PC-3 (cell line): Measurements from ENCODE around the gene NRIP1. TPM values are rescaled to one million over a fixed set of nuclear protein-coding genes. Genes with fewer than 3 reads are reported as not detected.

Source experiments
- ATAC-seq: fragments of 200-7000 bp; cut with Tn5 transposase; 2 replicates; pipeline ENCODE4 v1.9.1; 2020; ENCODE audit warnings: mild to moderate bottlenecking, moderate library complexity
- BruUV-seq: library from RNA; stranded (reverse); fragments of 400-500 nt; replicated peaks from 2 replicates; lab custom pipeline; 2021; lab: Mats Ljungman, UMichigan
- CTCF ChIA-PET: fragments of 300-600 bp; sonication (Branson Sonifier 250); formaldehyde crosslinking; loops from one replicate; lab custom pipeline; 2022; ENCODE audit warnings: antibody characterized with exemption; lab: Charles Lee
- POLR2A ChIA-PET: fragments of 300-600 bp; sonication (Branson Sonifier 250); formaldehyde crosslinking; loops from one replicate; lab custom pipeline; 2022; ENCODE audit warnings: antibody characterized with exemption; ENCODE audit not compliant: unreplicated experiment; lab: Charles Lee
- DNase-seq: peaks from one replicate; pipeline ENCODE4 v3.0.0-alpha.2; 2015
- H2AFZ ChIP-seq: fragments of 300-600 bp; sonication (generic); 2 replicates; pipeline ENCODE4 v1.6.0; 2016; ENCODE audit warnings: antibody characterized with exemption, low read length
- H3F3A ChIP-seq: fragments of 300-600 bp; sonication (generic); one replicate; pipeline ENCODE4 v1.6.0; 2017; ENCODE audit warnings: antibody characterized with exemption, low read length, control low read depth, mild to moderate bottlenecking; ENCODE audit not compliant: unreplicated experiment
- H3K27ac ChIP-seq: fragments of 300-600 bp; sonication (generic); 2 replicates; pipeline ENCODE4 v1.5.1; 2016; ENCODE audit warnings: mild to moderate bottlenecking, low read length
- H3K27me3 ChIP-seq: fragments of 300-600 bp; sonication (generic); 2 replicates; pipeline ENCODE4 v1.6.1; 2016; ENCODE audit warnings: low read length, mixed read lengths
- H3K36me3 ChIP-seq: fragments of 300-600 bp; sonication (generic); 2 replicates; pipeline ENCODE4 v1.6.1; 2016; ENCODE audit warnings: low read depth, mixed run types, low read length, mixed read lengths
- H3K4me1 ChIP-seq: fragments of 300-600 bp; sonication (generic); 2 replicates; pipeline ENCODE4 v1.5.1; 2016; ENCODE audit warnings: low read length; ENCODE audit not compliant: insufficient read depth
- H3K4me2 ChIP-seq: fragments of 300-600 bp; sonication (generic); 2 replicates; pipeline ENCODE4 v1.6.0; 2016; ENCODE audit warnings: low read length
- H3K4me3 ChIP-seq: fragments of 300-600 bp; sonication (generic); 2 replicates; pipeline ENCODE4 v1.5.1; 2016; ENCODE audit warnings: mild to moderate bottlenecking, low read length, mixed read lengths
- H3K79me2 ChIP-seq: fragments of 300-600 bp; sonication (generic); 2 replicates; pipeline ENCODE4 v1.6.1; 2017; ENCODE audit warnings: low read length, mixed read lengths
- H3K9ac ChIP-seq: fragments of 300-600 bp; sonication (generic); 2 replicates; pipeline ENCODE4 v1.6.0; 2016; ENCODE audit warnings: mild to moderate bottlenecking, low read length
- H3K9me2 ChIP-seq: fragments of 300-600 bp; sonication (generic); replicated peaks from 2 replicates; pipeline ENCODE4 v1.6.1; 2016; ENCODE audit warnings: mixed run types, low read length, mixed read lengths
- H3K9me3 ChIP-seq: fragments of 300-600 bp; sonication (generic); 2 replicates; pipeline ENCODE4 v1.6.1; 2016; ENCODE audit warnings: low read length, mixed read lengths
- H4K20me1 ChIP-seq: fragments of 300-600 bp; sonication (generic); 2 replicates; pipeline ENCODE4 v1.6.1; 2016; ENCODE audit warnings: low read length, mixed read lengths
- CTCF ChIP-seq: fragments of 300-600 bp; sonication (generic); conservative IDR thresholded peaks from 2 replicates; pipeline ENCODE4 v1.5.1; 2017; ENCODE audit warnings: antibody characterized with exemption, low read depth, mild to moderate bottlenecking, low read length
- EZH2 ChIP-seq: fragments of 300-600 bp; sonication (generic); IDR thresholded peaks from one replicate; pipeline ENCODE4 v1.6.1; 2017; ENCODE audit warnings: antibody characterized with exemption, mild to moderate bottlenecking, low read length; ENCODE audit not compliant: unreplicated experiment
- EZH2phosphoT487 ChIP-seq: fragments of 300-600 bp; sonication (generic); IDR thresholded peaks from 2 replicates; pipeline ENCODE4 v1.6.1; 2018; ENCODE audit warnings: mild to moderate bottlenecking, antibody characterized with exemption, low read length, borderline replicate concordance
- intact Hi-C: fragments of 100-400 bp; cut with micrococcal nuclease; formaldehyde crosslinking; loops from 2 replicates; pipeline ENCODE4 v1.9.0; 2023
- total RNA-seq: library from RNA; depleted of rRNA; stranded (reverse); fragments of >200 nt; gene quantifications from 2 replicates; pipeline ENCODE4 v1.2.3, GENCODE V29; 2014

Gene NRIP1
- total RNA-seq, 1 experiment from 2014 or later: 69.2 TPM

- H3K9ac ChIP-seq: peak overlapping the region; percentile 47
- H3K4me2 ChIP-seq: peak overlapping the region; percentile 71
- peaks cover 51% of the 10 kb centered on the region for H3K4me1 ChIP-seq
- TF ChIP-seq CTCF: no peak
- TF ChIP-seq EZH2phosphoT487: no peak
- no peak for TF ChIP-seq EZH2
- peak overlapping the region; percentile 39 for H3K4me3 ChIP-seq
- POLR2A ChIA-PET: interaction anchor here (0.5 to 1.1 kb wide), 2 partner anchors 9 to 148 kb away, joined by 4 to 10 read pairs; partner anchors contain the start of gene NRIP1
- no peaks in the 10 kb centered on the region for H4K20me1 ChIP-seq
- H3K36me3 ChIP-seq: no peaks in the 10 kb centered on the region
- H3F3A ChIP-seq: no peaks in the 10 kb centered on the region
- intact Hi-C loops: no loop called here
- H3K9me3 ChIP-seq: no peaks in the 10 kb centered on the region
- peak overlapping the region; percentile 40 for H2AFZ ChIP-seq
- BruUV-seq: no TSS peak
- peak; percentile 71 for ATAC-seq
- H3K27me3 ChIP-seq: no peaks in the 10 kb centered on the region
- DNase-seq: peak; percentile 91
- H3K79me2 ChIP-seq: no peaks in the 10 kb centered on the region
- no peaks in the 10 kb centered on the region for H3K9me2 ChIP-seq
- peak overlapping the region; percentile 80 for H3K27ac ChIP-seq
- CTCF ChIA-PET: no interaction called here
Measured at GRCh38 chr21:14916676-14917141, 148.1 kb downstream of the NRIP1 start.

GRCh38 chr21:14913638-14914037 lies 151.2 kb downstream of the NRIP1 start:
- Histone ChIP-seq H2AFZ (peak overlapping the region; percentile 21; the same call in 1 of the 2 replicates), H3K4me3 (no peak overlapping the region), H3K9me2 (no peaks in the 10 kb centered on the region), H3K36me3 (no peaks in the 10 kb centered on the region), H4K20me1 (no peaks in the 10 kb centered on the region), H3K4me2 (0 out of 2 replicates have a peak overlapping the region, but pooled peaks have one; percentile 1), H3K9me3 (no peaks in the 10 kb centered on the region), H3K9ac (no peak overlapping the region), H3K79me2 (no peaks in the 10 kb centered on the region), H3F3A (no peaks in the 10 kb centered on the region), H3K4me1 (peaks cover 55% of the 10 kb centered on the region), H3K27ac (no peak overlapping the region), H3K27me3 (no peaks in the 10 kb centered on the region)
- BruUV-seq: no TSS peak
- DNase-seq: peak; percentile 59
- TF ChIP-seq EZH2phosphoT487: no peak
- TF ChIP-seq CTCF: no peak
- no peak for TF ChIP-seq EZH2
- ChIA-PET POLR2A (no interaction called here), CTCF (no interaction called here)
- intact Hi-C loops: no loop called here
- no peak for ATAC-seq

GRCh38 chr21:14911351-14911750 lies 153.4 kb downstream of the NRIP1 start:
- Histone ChIP-seq H3K4me3 (no peak overlapping the region), H3F3A (no peaks in the 10 kb centered on the region), H3K36me3 (no peaks in the 10 kb centered on the region), H3K79me2 (no peaks in the 10 kb centered on the region), H3K4me2 (no peak overlapping the region), H2AFZ (no peak overlapping the region), H3K9me3 (no peaks in the 10 kb centered on the region), H3K9me2 (no peaks in the 10 kb centered on the region), H3K27me3 (no peaks in the 10 kb centered on the region), H4K20me1 (no peaks in the 10 kb centered on the region), H3K27ac (peak overlapping the region; percentile 22), H3K9ac (no peak overlapping the region), H3K4me1 (peaks cover 38% of the 10 kb centered on the region)
- no TSS peak for BruUV-seq
- ChIA-PET POLR2A (no interaction called here), CTCF (no interaction called here)
- TF ChIP-seq CTCF (no peak), EZH2phosphoT487 (no peak), EZH2 (no peak)
- intact Hi-C loops: no loop called here
- peak; percentile 74 for DNase-seq
- peak; percentile 35 for ATAC-seq
